ENCODE results near the gene KRTAP22-2.

The KRTAP22-2 gene

DNA sequence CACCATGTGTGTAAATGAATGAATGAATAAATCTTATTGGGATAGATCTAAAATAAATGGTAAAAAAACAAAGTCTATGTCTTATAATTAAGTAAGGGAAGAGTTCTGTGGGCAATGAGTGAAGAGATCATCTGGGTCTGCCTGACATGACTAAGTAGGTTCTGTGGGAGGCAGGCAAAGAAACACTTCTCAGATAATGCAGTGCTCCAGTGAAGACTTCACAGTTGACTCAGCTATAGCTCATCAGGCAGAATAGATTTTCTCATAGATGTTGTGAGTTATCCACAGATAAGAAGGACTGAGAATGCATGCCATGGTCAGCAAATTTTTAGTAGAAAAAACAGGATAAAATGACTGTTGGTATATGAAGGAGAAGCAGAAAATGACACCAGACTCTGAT lies 12.4 kb downstream of the KRTAP22-2 start:
- Histone ChIP-seq H3K4me1 (ENCODE audit: control insufficient read depth in 2 of 2, insufficient read depth in 1 of 2, low read depth in 1 of 2, low read length in 2 of 2) (peaks cover 0 to 8% of the 10 kb centered on the region in 2 donors), H4K91ac (ENCODE audit: low read depth, low read length, poor library complexity) (no peak overlapping the region), H3K36me3 (replicated peaks in 1 of 2; ENCODE audit: control insufficient read depth in 2 of 2, insufficient read depth in 2 of 2, low read length in 2 of 2) (no peaks in the 10 kb centered on the region), H3K27ac (replicated peaks; ENCODE audit: low read length) (peak overlapping the region; percentile 24), H3K4me3 (ENCODE audit: low read length in 2 of 2) (no peak overlapping the region), H2AFZ (ENCODE audit: low read length) (no peak overlapping the region), H3K4me2 (ENCODE audit: insufficient read depth, low read length, poor library complexity, severe bottlenecking) (no peak overlapping the region), H3K18ac (ENCODE audit: low read length) (no peak overlapping the region), H2BK15ac (ENCODE audit: low read length) (no peak overlapping the region), H3K4ac (ENCODE audit: low read length) (no peak overlapping the region), H3K79me1 (ENCODE audit: low read depth, low read length) (no peaks in the 10 kb centered on the region), H3K27me3 (ENCODE audit: control insufficient read depth in 3 of 3, insufficient read depth in 3 of 3, low read depth in 1 of 3, low read length in 3 of 3) (no peaks in the 10 kb centered on the region), H3K23ac (ENCODE audit: low read depth, low read length, poor library complexity) (no peak overlapping the region), H2AK5ac (ENCODE audit: low read depth, low read length) (no peak overlapping the region), H2BK120ac (ENCODE audit: low read depth, low read length) (no peak overlapping the region), H3K9ac (ENCODE audit: low read depth, low read length, poor library complexity) (no peak overlapping the region), H2BK5ac (ENCODE audit: low read length) (no peak overlapping the region), H3K14ac (ENCODE audit: low read length) (no peak overlapping the region), H4K8ac (ENCODE audit: low read depth, low read length) (no peak overlapping the region), H3K9me3 (replicated peaks in 1 of 2; ENCODE audit: control insufficient read depth in 2 of 2, insufficient read depth in 1 of 2, low read depth in 1 of 2, low read length in 2 of 2) (no peaks in the 10 kb centered on the region), H2BK12ac (ENCODE audit: low read length) (no peak overlapping the region)
- DNase-seq (ENCODE audit: low spot score), result no peak

DNA sequence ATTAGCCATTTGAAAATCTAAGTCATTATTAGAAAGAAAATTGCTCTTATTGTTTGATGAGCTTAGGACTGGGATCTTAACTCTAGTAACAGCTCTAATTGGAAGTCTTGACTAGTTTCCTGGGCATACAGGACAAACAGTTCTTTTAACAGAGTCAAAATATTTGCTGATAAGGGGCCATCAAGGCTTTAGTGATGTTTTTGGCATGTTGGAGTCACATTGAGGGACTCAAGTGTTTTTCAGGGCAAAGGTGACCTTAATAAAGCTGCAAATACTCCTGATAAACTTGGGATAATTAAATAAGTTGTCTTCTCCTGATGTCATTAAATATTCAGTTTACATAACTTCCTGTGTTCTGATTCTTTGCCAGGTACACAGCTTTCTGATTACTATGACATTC lies 22.6 kb downstream of the KRTAP22-2 start:
- H3K4me3 ChIP-seq (ENCODE audit: low read length in 2 of 2), result no peak overlapping the region
- H3K18ac ChIP-seq (ENCODE audit: low read length), result no peak overlapping the region
- no peaks in the 10 kb centered on the region for H3K27me3 ChIP-seq (ENCODE audit: control insufficient read depth in 3 of 3, insufficient read depth in 3 of 3, low read depth in 1 of 3, low read length in 3 of 3)
- no peak for DNase-seq (ENCODE audit: low spot score)
- H2BK12ac ChIP-seq (ENCODE audit: low read length), result no peak overlapping the region
- no peak overlapping the region for H2AFZ ChIP-seq (ENCODE audit: low read length)
- no peak overlapping the region for H3K23ac ChIP-seq (ENCODE audit: low read depth, low read length, poor library complexity)
- H2AK5ac ChIP-seq (ENCODE audit: low read depth, low read length), result no peak overlapping the region
- H2BK5ac ChIP-seq (ENCODE audit: low read length), result no peak overlapping the region
- H3K9me3 ChIP-seq (replicated peaks in 1 of 2; ENCODE audit: control insufficient read depth in 2 of 2, insufficient read depth in 1 of 2, low read depth in 1 of 2, low read length in 2 of 2), result no peaks in the 10 kb centered on the region
- H4K91ac ChIP-seq (ENCODE audit: low read depth, low read length, poor library complexity), result no peak overlapping the region
- no peak overlapping the region for H3K14ac ChIP-seq (ENCODE audit: low read length)
- H3K4ac ChIP-seq (ENCODE audit: low read length), result no peak overlapping the region
- H3K79me1 ChIP-seq (ENCODE audit: low read depth, low read length), result no peaks in the 10 kb centered on the region
- H3K4me1 ChIP-seq (ENCODE audit: control insufficient read depth in 2 of 2, insufficient read depth in 1 of 2, low read depth in 1 of 2, low read length in 2 of 2), result no peaks in the 10 kb centered on the region
- H4K8ac ChIP-seq (ENCODE audit: low read depth, low read length), result no peak overlapping the region
- no peak overlapping the region for H3K9ac ChIP-seq (ENCODE audit: low read depth, low read length, poor library complexity)
- H2BK15ac ChIP-seq (ENCODE audit: low read length), result no peak overlapping the region
- H3K4me2 ChIP-seq (ENCODE audit: insufficient read depth, low read length, poor library complexity, severe bottlenecking), result no peak overlapping the region
- no peaks in the 10 kb centered on the region for H3K36me3 ChIP-seq (replicated peaks in 1 of 2; ENCODE audit: control insufficient read depth in 2 of 2, insufficient read depth in 2 of 2, low read length in 2 of 2)
- no peak overlapping the region for H2BK120ac ChIP-seq (ENCODE audit: low read depth, low read length)
- no peak overlapping the region for H3K27ac ChIP-seq (replicated peaks; ENCODE audit: low read length)

DNA sequence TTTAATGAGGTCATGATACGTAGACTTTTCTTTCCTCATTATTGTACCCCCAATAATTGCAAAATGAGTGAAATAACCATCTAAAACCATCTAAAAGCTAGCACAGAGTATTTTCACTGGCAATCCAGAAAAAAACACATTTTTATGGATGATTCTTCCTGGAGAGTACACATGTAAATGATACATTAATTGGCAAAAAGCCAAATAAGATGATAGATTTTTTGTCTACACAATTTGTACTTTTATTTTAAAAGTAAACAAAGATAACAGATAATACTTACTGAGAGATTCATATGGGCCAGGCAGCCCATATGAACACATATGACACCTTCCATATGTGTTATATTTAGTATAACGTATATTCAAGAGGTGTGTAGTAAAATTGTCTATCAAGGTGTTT lies 26.6 kb downstream of the KRTAP22-2 start:
- Histone ChIP-seq H3K27me3 (ENCODE audit: control insufficient read depth in 3 of 3, insufficient read depth in 3 of 3, low read depth in 1 of 3, low read length in 3 of 3) (no peaks in the 10 kb centered on the region), H4K8ac (ENCODE audit: low read depth, low read length) (no peak overlapping the region), H4K91ac (ENCODE audit: low read depth, low read length, poor library complexity) (no peak overlapping the region), H3K23ac (ENCODE audit: low read depth, low read length, poor library complexity) (no peak overlapping the region), H3K14ac (ENCODE audit: low read length) (no peak overlapping the region), H3K4me2 (ENCODE audit: insufficient read depth, low read length, poor library complexity, severe bottlenecking) (no peak overlapping the region), H3K9ac (ENCODE audit: low read depth, low read length, poor library complexity) (no peak overlapping the region), H3K18ac (ENCODE audit: low read length) (no peak overlapping the region), H3K9me3 (replicated peaks in 1 of 2; ENCODE audit: control insufficient read depth in 2 of 2, insufficient read depth in 1 of 2, low read depth in 1 of 2, low read length in 2 of 2) (no peaks in the 10 kb centered on the region), H3K4ac (ENCODE audit: low read length) (no peak overlapping the region), H2BK12ac (ENCODE audit: low read length) (no peak overlapping the region), H3K4me1 (ENCODE audit: control insufficient read depth in 2 of 2, insufficient read depth in 1 of 2, low read depth in 1 of 2, low read length in 2 of 2) (no peaks in the 10 kb centered on the region), H2BK5ac (ENCODE audit: low read length) (no peak overlapping the region), H2AK5ac (ENCODE audit: low read depth, low read length) (no peak overlapping the region), H3K27ac (replicated peaks; ENCODE audit: low read length) (no peak overlapping the region), H2BK120ac (ENCODE audit: low read depth, low read length) (no peak overlapping the region), H3K79me1 (ENCODE audit: low read depth, low read length) (no peaks in the 10 kb centered on the region), H2AFZ (ENCODE audit: low read length) (no peak overlapping the region), H3K4me3 (ENCODE audit: low read length in 2 of 2) (no peak overlapping the region), H3K36me3 (replicated peaks in 1 of 2; ENCODE audit: control insufficient read depth in 2 of 2, insufficient read depth in 2 of 2, low read length in 2 of 2) (no peaks in the 10 kb centered on the region), H2BK15ac (ENCODE audit: low read length) (no peak overlapping the region)
- no peak for DNase-seq (ENCODE audit: low spot score)
- no CpG with 5 or more reads among the region's 2 CpGs for WGBS, 2 donors (ENCODE audit: extremely low coverage in 2 of 2, insufficient read length in 2 of 2, insufficient replicate concordance in 1 of 2)

DNA sequence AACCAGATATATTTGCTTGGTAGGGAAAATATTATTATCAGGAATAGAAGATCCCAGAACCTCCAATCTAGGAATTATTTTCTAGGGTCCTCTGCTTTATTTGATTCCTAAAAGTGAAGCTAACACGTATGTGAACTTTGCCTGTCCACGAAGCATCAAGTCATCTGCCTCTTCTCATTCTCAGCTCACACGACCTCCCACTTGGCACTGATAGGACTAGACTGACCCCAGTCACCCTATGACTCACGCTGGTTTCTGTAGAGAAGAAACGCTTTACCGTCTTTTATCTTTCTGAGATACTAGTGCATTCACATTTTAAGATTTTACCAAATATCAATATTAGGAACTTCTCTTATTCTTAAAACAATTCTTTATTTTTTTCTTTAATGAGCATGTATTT lies 27.1 kb downstream of the KRTAP22-2 start:
- no peak overlapping the region for H2AFZ ChIP-seq (ENCODE audit: low read length)
- no peak overlapping the region for H2BK5ac ChIP-seq (ENCODE audit: low read length)
- H2BK15ac ChIP-seq (ENCODE audit: low read length), result no peak overlapping the region
- DNase-seq (ENCODE audit: low spot score), result no peak
- H3K9me3 ChIP-seq (replicated peaks in 1 of 2; ENCODE audit: control insufficient read depth in 2 of 2, insufficient read depth in 1 of 2, low read depth in 1 of 2, low read length in 2 of 2), result no peaks in the 10 kb centered on the region
- WGBS, 2 donors (ENCODE audit: extremely low coverage in 2 of 2, insufficient read length in 2 of 2, insufficient replicate concordance in 1 of 2), result no CpG with 5 or more reads among the region's 6 CpGs
- H3K36me3 ChIP-seq (replicated peaks in 1 of 2; ENCODE audit: control insufficient read depth in 2 of 2, insufficient read depth in 2 of 2, low read length in 2 of 2), result no peaks in the 10 kb centered on the region
- H3K4me2 ChIP-seq (ENCODE audit: insufficient read depth, low read length, poor library complexity, severe bottlenecking), result no peak overlapping the region
- H4K8ac ChIP-seq (ENCODE audit: low read depth, low read length), result no peak overlapping the region
- H3K27ac ChIP-seq (replicated peaks; ENCODE audit: low read length), result no peak overlapping the region
- H2BK120ac ChIP-seq (ENCODE audit: low read depth, low read length), result no peak overlapping the region
- H2BK12ac ChIP-seq (ENCODE audit: low read length), result no peak overlapping the region
- no peak overlapping the region for H3K18ac ChIP-seq (ENCODE audit: low read length)
- H4K91ac ChIP-seq (ENCODE audit: low read depth, low read length, poor library complexity), result no peak overlapping the region
- no peak overlapping the region for H3K4ac ChIP-seq (ENCODE audit: low read length)
- no peak overlapping the region for H2AK5ac ChIP-seq (ENCODE audit: low read depth, low read length)
- no peak overlapping the region for H3K14ac ChIP-seq (ENCODE audit: low read length)
- no peaks in the 10 kb centered on the region for H3K4me1 ChIP-seq (ENCODE audit: control insufficient read depth in 2 of 2, insufficient read depth in 1 of 2, low read depth in 1 of 2, low read length in 2 of 2)
- no peaks in the 10 kb centered on the region for H3K27me3 ChIP-seq (ENCODE audit: control insufficient read depth in 3 of 3, insufficient read depth in 3 of 3, low read depth in 1 of 3, low read length in 3 of 3)
- H3K23ac ChIP-seq (ENCODE audit: low read depth, low read length, poor library complexity), result no peak overlapping the region
- no peaks in the 10 kb centered on the region for H3K79me1 ChIP-seq (ENCODE audit: low read depth, low read length)
- H3K4me3 ChIP-seq (ENCODE audit: low read length in 2 of 2), result no peak overlapping the region
- no peak overlapping the region for H3K9ac ChIP-seq (ENCODE audit: low read depth, low read length, poor library complexity)
